ENCODE results near the gene TRIM38.

Gene TRIM38

DNA sequence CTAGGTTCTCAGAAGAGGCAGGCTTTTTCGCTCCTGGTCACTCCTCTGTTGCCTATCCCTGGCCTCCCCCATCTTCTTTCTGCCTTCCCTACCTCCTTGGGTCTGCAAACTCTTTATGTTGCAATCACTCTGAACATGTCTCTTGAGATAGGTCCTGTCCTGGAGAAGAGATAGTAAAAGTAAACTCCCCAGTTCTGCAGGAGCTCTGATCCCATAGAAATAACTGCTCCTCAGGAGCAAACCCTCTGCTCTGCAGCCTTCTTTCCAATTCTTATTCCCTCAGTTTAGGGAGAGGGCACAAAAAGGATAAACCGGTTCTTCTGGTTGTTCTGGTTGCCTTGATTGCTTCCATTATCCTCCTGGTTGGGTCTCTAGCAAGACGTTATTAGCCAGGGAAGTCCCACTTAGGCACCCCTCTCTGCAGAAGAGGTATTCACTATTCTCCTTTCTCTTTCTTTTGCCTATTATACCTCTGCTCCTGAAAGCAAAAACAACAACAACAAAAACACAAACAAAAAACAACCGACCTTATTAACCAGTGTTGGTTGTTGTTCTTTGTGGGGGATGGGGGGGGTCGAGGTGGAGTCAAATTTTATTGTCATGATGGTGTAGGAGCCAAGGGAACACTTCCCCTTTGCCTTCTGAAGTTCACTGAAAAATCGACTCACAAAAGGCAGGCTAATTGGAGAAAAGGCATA is 973 bp downstream of the TRIM38 start:
- peaks cover 60% of the 10 kb centered on the region for H3K4me1 ChIP-seq (ENCODE audit: insufficient read depth, low read length, poor library complexity, severe bottlenecking)

DNA sequence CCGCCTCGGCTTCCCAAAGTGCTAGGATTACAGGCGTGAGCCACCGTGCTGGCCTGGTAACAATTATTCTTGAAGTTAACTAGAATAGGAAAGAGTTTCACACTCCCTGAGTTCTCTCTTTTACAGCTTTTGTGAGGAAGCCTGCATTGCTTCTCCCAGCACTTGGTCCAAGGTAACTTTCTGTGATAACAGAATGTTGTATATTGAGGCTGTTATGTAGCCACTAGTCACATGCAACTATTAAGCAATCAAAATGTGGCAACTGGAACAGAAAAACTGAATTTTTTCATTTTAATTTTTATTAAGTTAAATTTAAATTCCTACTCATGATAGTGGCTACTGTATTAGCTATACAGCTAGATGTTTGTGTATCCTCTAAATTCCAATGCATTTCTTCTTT is 2.5 kb downstream of the TRIM38 start:
- H4K20me1 ChIP-seq (ENCODE audit: insufficient read depth, low read length, poor library complexity, severe bottlenecking) = peaks cover 6% of the 10 kb centered on the region
- H3F3A ChIP-seq (ENCODE audit: low read depth) = peaks cover 8% of the 10 kb centered on the region
- peak overlapping the region; percentile 89 for H3K9ac ChIP-seq (ENCODE audit: low read depth, low read length, poor library complexity, severe bottlenecking)
- H3K27me3 ChIP-seq (ENCODE audit: insufficient read depth, low read length, poor library complexity, severe bottlenecking) = no peaks in the 10 kb centered on the region
- H3K36me3 ChIP-seq (ENCODE audit: insufficient read depth, low read length) = no peaks in the 10 kb centered on the region
- peak overlapping the region; percentile 85 for H3K4me3 ChIP-seq (ENCODE audit: low read length, poor library complexity, severe bottlenecking)
- TF ChIP-seq, protein P1, sequence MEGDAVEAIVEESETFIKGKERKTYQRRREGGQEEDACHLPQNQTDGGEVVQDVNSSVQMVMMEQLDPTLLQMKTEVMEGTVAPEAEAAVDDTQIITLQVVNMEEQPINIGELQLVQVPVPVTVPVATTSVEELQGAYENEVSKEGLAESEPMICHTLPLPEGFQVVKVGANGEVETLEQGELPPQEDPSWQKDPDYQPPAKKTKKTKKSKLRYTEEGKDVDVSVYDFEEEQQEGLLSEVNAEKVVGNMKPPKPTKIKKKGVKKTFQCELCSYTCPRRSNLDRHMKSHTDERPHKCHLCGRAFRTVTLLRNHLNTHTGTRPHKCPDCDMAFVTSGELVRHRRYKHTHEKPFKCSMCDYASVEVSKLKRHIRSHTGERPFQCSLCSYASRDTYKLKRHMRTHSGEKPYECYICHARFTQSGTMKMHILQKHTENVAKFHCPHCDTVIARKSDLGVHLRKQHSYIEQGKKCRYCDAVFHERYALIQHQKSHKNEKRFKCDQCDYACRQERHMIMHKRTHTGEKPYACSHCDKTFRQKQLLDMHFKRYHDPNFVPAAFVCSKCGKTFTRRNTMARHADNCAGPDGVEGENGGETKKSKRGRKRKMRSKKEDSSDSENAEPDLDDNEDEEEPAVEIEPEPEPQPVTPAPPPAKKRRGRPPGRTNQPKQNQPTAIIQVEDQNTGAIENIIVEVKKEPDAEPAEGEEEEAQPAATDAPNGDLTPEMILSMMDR (conservative IDR thresholded peaks at IDR 0.05; ENCODE audit: low read length) = no peak
- no peak for TF ChIP-seq EZH2phosphoT487 (IDR thresholded peaks at IDR 0.05; ENCODE audit: borderline replicate concordance)
- H3K4me2 ChIP-seq (ENCODE audit: low read depth, low read length, poor library complexity, severe bottlenecking) = peak overlapping the region; percentile 84
- H3K9me3 ChIP-seq (ENCODE audit: insufficient read depth, low read depth, low read length) = peaks cover 9% of the 10 kb centered on the region; the same call in 1 of the 2 replicates
- H3K9me2 ChIP-seq (replicated peaks; ENCODE audit: low read depth, low read length) = no peaks in the 10 kb centered on the region
- no peak overlapping the region for H2AFZ ChIP-seq (ENCODE audit: low read length)
- H3K79me2 ChIP-seq (ENCODE audit: insufficient read depth, low read length) = peaks cover 55% of the 10 kb centered on the region
- H3K4me1 ChIP-seq (ENCODE audit: insufficient read depth, low read length, poor library complexity, severe bottlenecking) = peaks cover 68% of the 10 kb centered on the region

More for the DNA sequence above, 973 bp downstream of the TRIM38 start:
- H3K9me3 ChIP-seq (ENCODE audit: insufficient read depth, low read depth, low read length) = peaks cover 24% of the 10 kb centered on the region; the same call in 1 of the 2 replicates
- no peaks in the 10 kb centered on the region for H3K27me3 ChIP-seq (ENCODE audit: insufficient read depth, low read length, poor library complexity, severe bottlenecking)
- no peak overlapping the region for H2AFZ ChIP-seq (ENCODE audit: low read length)
- peak overlapping the region; percentile 89 for H3K9ac ChIP-seq (ENCODE audit: low read depth, low read length, poor library complexity, severe bottlenecking)
- peaks cover 8% of the 10 kb centered on the region for H3F3A ChIP-seq (ENCODE audit: low read depth)
- H3K36me3 ChIP-seq (ENCODE audit: insufficient read depth, low read length) = no peaks in the 10 kb centered on the region
- peak overlapping the region; percentile 84 for H3K4me2 ChIP-seq (ENCODE audit: low read depth, low read length, poor library complexity, severe bottlenecking)
- no peaks in the 10 kb centered on the region for H3K9me2 ChIP-seq (replicated peaks; ENCODE audit: low read depth, low read length)
- H4K20me1 ChIP-seq (ENCODE audit: insufficient read depth, low read length, poor library complexity, severe bottlenecking) = peaks cover 6% of the 10 kb centered on the region
- H3K4me3 ChIP-seq (ENCODE audit: low read length, poor library complexity, severe bottlenecking) = peak overlapping the region; percentile 85
- peaks cover 49% of the 10 kb centered on the region for H3K79me2 ChIP-seq (ENCODE audit: insufficient read depth, low read length)
- no peak for TF ChIP-seq EZH2phosphoT487 (IDR thresholded peaks at IDR 0.05; ENCODE audit: borderline replicate concordance)
- TF ChIP-seq, protein P1 (conservative IDR thresholded peaks at IDR 0.05; ENCODE audit: low read length) = no peak

DNA sequence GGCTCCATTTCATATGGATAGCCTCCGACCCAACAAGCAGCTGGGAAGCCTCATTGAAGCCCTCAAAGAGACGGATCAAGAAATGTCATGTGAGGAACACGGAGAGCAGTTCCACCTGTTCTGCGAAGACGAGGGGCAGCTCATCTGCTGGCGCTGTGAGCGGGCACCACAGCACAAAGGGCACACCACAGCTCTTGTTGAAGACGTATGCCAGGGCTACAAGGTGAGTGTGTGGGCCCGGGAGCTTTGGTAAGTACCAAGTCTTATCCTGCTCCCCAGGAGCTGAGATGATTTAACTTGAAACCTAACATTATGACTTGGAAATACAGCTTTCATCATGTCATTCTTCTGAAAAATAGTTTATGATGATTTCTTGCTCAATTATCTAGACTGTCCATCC is 4.1 kb downstream of the TRIM38 start:
- Histone ChIP-seq H3K27me3 (ENCODE audit: insufficient read depth, low read length, poor library complexity, severe bottlenecking) (no peaks in the 10 kb centered on the region), H3K36me3 (ENCODE audit: insufficient read depth, low read length) (peaks cover under 1% of the 10 kb centered on the region; the same call in 1 of the 2 replicates), H3F3A (ENCODE audit: low read depth) (peaks cover 8% of the 10 kb centered on the region), H3K4me1 (ENCODE audit: insufficient read depth, low read length, poor library complexity, severe bottlenecking) (peaks cover 52% of the 10 kb centered on the region), H4K20me1 (ENCODE audit: insufficient read depth, low read length, poor library complexity, severe bottlenecking) (peaks cover 6% of the 10 kb centered on the region), H3K9me2 (replicated peaks; ENCODE audit: low read depth, low read length) (no peaks in the 10 kb centered on the region), H3K4me3 (ENCODE audit: low read length, poor library complexity, severe bottlenecking) (peak overlapping the region; percentile 56), H3K79me2 (ENCODE audit: insufficient read depth, low read length) (peaks cover 55% of the 10 kb centered on the region), H3K9me3 (ENCODE audit: insufficient read depth, low read depth, low read length) (no peaks in the 10 kb centered on the region), H3K9ac (ENCODE audit: low read depth, low read length, poor library complexity, severe bottlenecking) (no peak overlapping the region), H3K4me2 (ENCODE audit: low read depth, low read length, poor library complexity, severe bottlenecking) (peak overlapping the region; percentile 64), H2AFZ (ENCODE audit: low read length) (no peak overlapping the region)
- TF ChIP-seq EZH2phosphoT487 (IDR thresholded peaks at IDR 0.05; ENCODE audit: borderline replicate concordance) = no peak
- TF ChIP-seq, protein P1 (conservative IDR thresholded peaks at IDR 0.05; ENCODE audit: low read length) = no peak

Data from Loucy (cell line).